HepG2 (cell line): Measurements from ENCODE around the gene DENND11. TPM values are rescaled to one million over a fixed set of nuclear protein-coding genes. Genes with fewer than 3 reads are reported as not detected.

ENCODE experiments used
- ATAC-seq: fragments of 200-7000 bp; cut with Tn5 transposase; 3 replicates; pipeline ENCODE4 v1.9.1; 2020; ENCODE audit warnings: mild to moderate bottlenecking, moderate library complexity
- BruUV-seq: library from RNA; stranded (reverse); fragments of 400-500 nt; replicated peaks from 2 replicates; lab custom pipeline; 2021; lab: Mats Ljungman, UMichigan
- CTCF ChIA-PET: fragments of 300-600 bp; formaldehyde crosslinking; extraction: SDS; loops from one replicate; lab custom pipeline; 2021; ENCODE audit warnings: low total read pairs, inconsistent platforms, low intra/inter-chr PET ratio; lab: Yijun Ruan, JAX
- POLR2A ChIA-PET: fragments of 350-600 bp; sonication (Branson Sonifier 250); formaldehyde crosslinking; loops from one replicate; lab custom pipeline; 2020; ENCODE audit warnings: antibody characterized with exemption, inconsistent platforms; lab: Yijun Ruan, JAX
- DNase-seq: peaks from one replicate; pipeline ENCODE4 v3.0.0-alpha.2; 2015; ENCODE audit warnings: low spot score
- FAIRE-seq: peaks from 3 replicates; lab custom pipeline; 2011; peaks lifted over from hg19 to GRCh38; lab: Jason Lieb, UNC
- H2AFZ ChIP-seq: one replicate; pipeline ENCODE4 v1.6.1; 2011; ENCODE audit warnings: low read length, inconsistent platforms
- H3K27ac ChIP-seq: fragments of 300-600 bp; 3 replicates; pipeline ENCODE4 v1.8.0; 2011; ENCODE audit warnings: mixed run types, mild to moderate bottlenecking, mixed read lengths, low read length, inconsistent platforms; ENCODE audit not compliant: insufficient read depth; ENCODE audit errors: extremely low read length
- H3K27me3 ChIP-seq, 2 experiments: fragments of 200-600 bp in 1 of 2; 2 replicates in 1 of 2; 3 replicates in 1 of 2; pipeline versions ENCODE4 v1.6.0 to v1.8.0; 2011; ENCODE audit warnings: low read length in 2 of 2, mild to moderate bottlenecking in 2 of 2, moderate library complexity in 2 of 2, inconsistent platforms in 1 of 2; ENCODE audit not compliant: insufficient read depth in 2 of 2, control insufficient read depth in 1 of 2
- H3K36me3 ChIP-seq, 2 experiments: fragments of 200-600 bp in 1 of 2; replicated peaks in 1 of 2; 2 replicates in 1 of 2; 3 replicates in 1 of 2; pipeline versions ENCODE4 v1.5.1 to v1.8.0; 2011; ENCODE audit warnings: low read length in 2 of 2, inconsistent platforms in 1 of 2; ENCODE audit not compliant: insufficient read depth in 2 of 2, control insufficient read depth in 1 of 2
- H3K4me1 ChIP-seq: 2 replicates; pipeline ENCODE4 v1.5.1; 2012; ENCODE audit warnings: low read length, inconsistent platforms; ENCODE audit not compliant: insufficient read depth
- H3K4me2 ChIP-seq: 2 replicates; pipeline ENCODE4 v1.6.0; 2011; ENCODE audit warnings: low read depth, low read length, inconsistent platforms
- H3K4me3 ChIP-seq, 3 experiments: fragments of 200-600 bp in 1 of 3; sonication (generic), shearing (Covaris generic) in 1 of 3; replicated peaks in 1 of 3; 2 replicates each; pipeline ENCODE4 v1.5.1; 2011 to 2016; ENCODE audit warnings: low read length in 3 of 3, inconsistent platforms in 2 of 3, low read depth in 2 of 3, mild to moderate bottlenecking in 2 of 3, control low read depth in 1 of 3, mixed read lengths in 1 of 3; ENCODE audit not compliant: insufficient read depth in 1 of 3
- H3K79me2 ChIP-seq: one replicate; pipeline ENCODE4 v1.6.1; 2011; ENCODE audit warnings: low read length, inconsistent platforms; ENCODE audit not compliant: insufficient read depth
- H3K9ac ChIP-seq: 2 replicates; pipeline ENCODE4 v1.6.0; 2011; ENCODE audit warnings: mild to moderate bottlenecking, low read depth, low read length, inconsistent platforms; ENCODE audit not compliant: insufficient read depth
- H3K9me3 ChIP-seq: 2 replicates; pipeline ENCODE4 v1.5.1; 2012; ENCODE audit warnings: mild to moderate bottlenecking, low read length
- H4K20me1 ChIP-seq: 2 replicates; pipeline ENCODE4 v1.6.0; 2011; ENCODE audit warnings: inconsistent platforms, mild to moderate bottlenecking, low read length, moderate library complexity; ENCODE audit not compliant: insufficient read depth
- JUNB ChIP-seq: sonication (generic); formaldehyde crosslinking; IDR thresholded peaks from 2 replicates; pipeline ENCODE4 v1.8.0; 2022; ENCODE audit warnings: missing genetic modification reagents, mild to moderate bottlenecking, borderline replicate concordance
- TCF12 ChIP-seq, 2 experiments: fragments of 450-650 bp in 1 of 2; sonication (generic) in 1 of 2; formaldehyde crosslinking in 1 of 2; IDR thresholded peaks; 2 replicates each; pipeline versions ENCODE4 v1.6.1 to v1.8.0; 2017 to 2022; ENCODE audit warnings: antibody characterized with exemption in 1 of 2, mild to moderate bottlenecking in 1 of 2, missing genetic modification reagents in 1 of 2, moderate library complexity in 1 of 2
- ZEB1 ChIP-seq: IDR thresholded peaks from 2 replicates; pipeline ENCODE4 v1.6.1; 2012; ENCODE audit warnings: mild to moderate bottlenecking, low read depth, inconsistent platforms; ENCODE audit not compliant: insufficient replicate concordance
- WGBS: methylation state at CpG from one replicate; pipeline ENCODE4 v1.1.6; 2017; ENCODE audit warnings: low lambda C conversion rate; 5-methylcytosine and 5-hydroxymethylcytosine counted together
- in situ Hi-C: cut with HindIII; loops from 2 replicates; pipeline ENCODE4 v1.10.0; 2017; ENCODE audit warnings: low pct_unique_long_range_greater_than_20kb; ENCODE audit not compliant: extremely low pct_ligation_motif_present
- intact Hi-C: fragments of 100-400 bp; cut with micrococcal nuclease; formaldehyde crosslinking; loops from one replicate; pipeline ENCODE4 v1.10.0; 2022; ENCODE audit not compliant: unreplicated experiment
- polyA plus RNA-seq, 8 experiments: library from polyadenylated mRNA; depleted of rRNA in 3 of 8; stranded (reverse) in 7 of 8; unstranded in 1 of 8; fragments of >200 nt; fragmentation: Illumina TruSeq in 4 of 8; extraction: Trizol in 4 of 8; gene quantifications; 2 replicates each; pipeline versions ENCODE4 v1.2.1 to v1.2.3, GENCODE V29; 2011 to 2016; ENCODE audit warnings: low read depth in 4 of 8, missing spikeins in 1 of 8, mixed read lengths in 1 of 8; ENCODE audit not compliant: insufficient read depth in 1 of 8
- total RNA-seq, 5 experiments: library from RNA; depleted of rRNA; stranded (reverse); fragments of >200 nt; fragmentation: Illumina TruSeq; extraction: Trizol; gene quantifications; 2 replicates each; pipeline ENCODE4 v1.2.3, GENCODE V29; 2016; ENCODE audit warnings: low read depth in 1 of 5
- TF ChIP-seq, protein P1 (sequence below): sonication (generic); formaldehyde crosslinking; IDR thresholded peaks from 2 replicates; pipeline ENCODE4 v1.5.1; 2020; ENCODE audit warnings: mild to moderate bottlenecking, missing genetic modification reagents, borderline replicate concordance
- TF ChIP-seq, protein P2 (sequence below): IDR thresholded peaks from 2 replicates; pipeline ENCODE4 v1.6.1; 2016; ENCODE audit warnings: low read depth, missing genetic modification reagents, missing compliant biosample characterization

Gene DENND11
- total and polyA plus RNA-seq, 2 of the 13 experiments (the other 11 are each of a cell fraction or from before 2014, with no cell fraction given) = 7.1 to 10.5 TPM

DNA sequence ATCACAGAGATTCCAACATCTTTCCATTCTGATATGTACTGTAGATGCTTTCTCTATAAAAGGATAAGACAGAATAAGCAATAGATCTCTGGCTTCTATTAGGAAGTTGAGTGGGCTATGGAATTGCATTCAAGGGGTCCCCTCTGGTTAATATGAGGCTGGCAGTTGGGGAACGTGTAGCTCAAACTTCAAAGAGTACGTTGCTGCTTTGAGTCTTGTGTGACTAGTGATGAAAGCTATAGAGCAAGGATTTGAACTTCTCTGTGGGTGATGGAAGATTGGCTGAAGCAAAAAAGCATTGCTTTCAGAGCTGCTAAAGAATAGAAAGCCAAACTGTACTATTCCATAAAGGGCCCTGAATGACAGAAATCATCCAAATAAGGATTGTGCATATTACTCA, 12.6 kb upstream of the DENND11 start:
- ChIA-PET POLR2A (no interaction called here), CTCF (no interaction called here)
- no peak overlapping the region for H3K4me2 ChIP-seq
- H2AFZ ChIP-seq = no peak overlapping the region
- H3K4me1 ChIP-seq = peaks cover 14% of the 10 kb centered on the region
- H3K4me3 ChIP-seq = no peak overlapping the region
- WGBS = 0% methylated on average over 2 of the region's 2 CpGs
- no peak overlapping the region for H3K27ac ChIP-seq
- no peaks in the 10 kb centered on the region for H3K79me2 ChIP-seq
- no TSS peak for BruUV-seq
- H3K9me3 ChIP-seq = no peaks in the 10 kb centered on the region
- DNase-seq = no peak
- H3K27me3 ChIP-seq = no peaks in the 10 kb centered on the region; a peak in 1 of 5 replicates
- no peak for FAIRE-seq
- intact Hi-C loops (no loop called here), in situ Hi-C loops (no loop called here)
- ATAC-seq = no peak
- TF ChIP-seq, protein P1, sequence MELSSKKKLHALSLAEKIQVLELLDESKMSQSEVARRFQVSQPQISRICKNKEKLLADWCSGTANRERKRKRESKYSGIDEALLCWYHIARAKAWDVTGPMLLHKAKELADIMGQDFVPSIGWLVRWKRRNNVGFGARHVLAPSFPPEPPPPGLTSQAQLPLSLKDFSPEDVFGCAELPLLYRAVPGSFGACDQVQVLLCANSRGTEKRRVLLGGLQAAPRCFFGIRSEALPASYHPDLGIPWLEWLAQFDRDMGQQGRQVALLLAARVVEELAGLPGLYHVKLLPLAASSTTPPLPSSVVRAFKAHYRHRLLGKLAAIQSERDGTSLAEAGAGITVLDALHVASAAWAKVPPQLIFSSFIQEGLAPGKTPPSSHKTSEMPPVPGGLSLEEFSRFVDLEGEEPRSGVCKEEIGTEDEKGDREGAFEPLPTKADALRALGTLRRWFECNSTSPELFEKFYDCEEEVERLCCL (CRISPR knock-in tag) = no peak
- TF ChIP-seq TCF12 (IDR thresholded peaks at IDR 0.05) (no peak), TCF12 (CRISPR knock-in tag; IDR thresholded peaks at IDR 0.05) (no peak), ZEB1 (no peak), JUNB (CRISPR knock-in tag) (no peak)
- TF ChIP-seq, protein P2, sequence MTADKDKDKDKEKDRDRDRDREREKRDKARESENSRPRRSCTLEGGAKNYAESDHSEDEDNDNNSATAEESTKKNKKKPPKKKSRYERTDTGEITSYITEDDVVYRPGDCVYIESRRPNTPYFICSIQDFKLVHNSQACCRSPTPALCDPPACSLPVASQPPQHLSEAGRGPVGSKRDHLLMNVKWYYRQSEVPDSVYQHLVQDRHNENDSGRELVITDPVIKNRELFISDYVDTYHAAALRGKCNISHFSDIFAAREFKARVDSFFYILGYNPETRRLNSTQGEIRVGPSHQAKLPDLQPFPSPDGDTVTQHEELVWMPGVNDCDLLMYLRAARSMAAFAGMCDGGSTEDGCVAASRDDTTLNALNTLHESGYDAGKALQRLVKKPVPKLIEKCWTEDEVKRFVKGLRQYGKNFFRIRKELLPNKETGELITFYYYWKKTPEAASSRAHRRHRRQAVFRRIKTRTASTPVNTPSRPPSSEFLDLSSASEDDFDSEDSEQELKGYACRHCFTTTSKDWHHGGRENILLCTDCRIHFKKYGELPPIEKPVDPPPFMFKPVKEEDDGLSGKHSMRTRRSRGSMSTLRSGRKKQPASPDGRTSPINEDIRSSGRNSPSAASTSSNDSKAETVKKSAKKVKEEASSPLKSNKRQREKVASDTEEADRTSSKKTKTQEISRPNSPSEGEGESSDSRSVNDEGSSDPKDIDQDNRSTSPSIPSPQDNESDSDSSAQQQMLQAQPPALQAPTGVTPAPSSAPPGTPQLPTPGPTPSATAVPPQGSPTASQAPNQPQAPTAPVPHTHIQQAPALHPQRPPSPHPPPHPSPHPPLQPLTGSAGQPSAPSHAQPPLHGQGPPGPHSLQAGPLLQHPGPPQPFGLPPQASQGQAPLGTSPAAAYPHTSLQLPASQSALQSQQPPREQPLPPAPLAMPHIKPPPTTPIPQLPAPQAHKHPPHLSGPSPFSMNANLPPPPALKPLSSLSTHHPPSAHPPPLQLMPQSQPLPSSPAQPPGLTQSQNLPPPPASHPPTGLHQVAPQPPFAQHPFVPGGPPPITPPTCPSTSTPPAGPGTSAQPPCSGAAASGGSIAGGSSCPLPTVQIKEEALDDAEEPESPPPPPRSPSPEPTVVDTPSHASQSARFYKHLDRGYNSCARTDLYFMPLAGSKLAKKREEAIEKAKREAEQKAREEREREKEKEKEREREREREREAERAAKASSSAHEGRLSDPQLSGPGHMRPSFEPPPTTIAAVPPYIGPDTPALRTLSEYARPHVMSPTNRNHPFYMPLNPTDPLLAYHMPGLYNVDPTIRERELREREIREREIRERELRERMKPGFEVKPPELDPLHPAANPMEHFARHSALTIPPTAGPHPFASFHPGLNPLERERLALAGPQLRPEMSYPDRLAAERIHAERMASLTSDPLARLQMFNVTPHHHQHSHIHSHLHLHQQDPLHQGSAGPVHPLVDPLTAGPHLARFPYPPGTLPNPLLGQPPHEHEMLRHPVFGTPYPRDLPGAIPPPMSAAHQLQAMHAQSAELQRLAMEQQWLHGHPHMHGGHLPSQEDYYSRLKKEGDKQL (CRISPR knock-in tag) = no peak
- H3K36me3 ChIP-seq = no peaks in the 10 kb centered on the region
- no peaks in the 10 kb centered on the region for H4K20me1 ChIP-seq
- no peak overlapping the region for H3K9ac ChIP-seq
